ENCODE measurements around the gene RBMS2.
"Not testable (repeated sequence)": the region's sequence is repeated elsewhere in the genome, so short reads cannot be mapped to it uniquely, and the experiment has no call there.

The RBMS2 gene

GRCh38 chr12:56518570-56518969 lies 3.0 kb upstream of the RBMS2 start:
- DNase-seq = no peak

- no peak for DNase-seq
Observed at GRCh38 chr12:56520048-56520447, 1.6 kb upstream of the RBMS2 start.

- no peak for DNase-seq
Observed at GRCh38 chr12:56520506-56520905, 1.1 kb upstream of the RBMS2 start.

GRCh38 chr12:56521209-56521589 lies 421 bp upstream of the RBMS2 start:
- no peak for DNase-seq

- DNase-seq = no peak
Observed at GRCh38 chr12:56522411-56523193, 982 bp downstream of the RBMS2 start.

GRCh38 chr12:56528846-56529245 lies 7.2 kb downstream of the RBMS2 start:
- DNase-seq = no peak

GRCh38 chr12:56529656-56530055 lies 8.0 kb downstream of the RBMS2 start:
- DNase-seq = no peak

- no peak for DNase-seq
Observed at GRCh38 chr12:56530390-56531055, 8.9 kb downstream of the RBMS2 start.

GRCh38 chr12:56537546-56537945 lies 15.9 kb downstream of the RBMS2 start:
- DNase-seq = no peak

GRCh38 chr12:56541631-56542030 lies 20.0 kb downstream of the RBMS2 start:
- no peak for DNase-seq

GRCh38 chr12:56542164-56542563 lies 20.5 kb downstream of the RBMS2 start:
- DNase-seq = no peak

GRCh38 chr12:56545023-56545604 lies 23.5 kb downstream of the RBMS2 start:
- DNase-seq = no peak

GRCh38 chr12:56546680-56547079 lies 25.1 kb downstream of the RBMS2 start:
- DNase-seq = no peak

- no peak for DNase-seq
Observed at GRCh38 chr12:56551070-56551469, 29.4 kb downstream of the RBMS2 start.

GRCh38 chr12:56565510-56566101 lies 44.0 kb downstream of the RBMS2 start:
- DNase-seq = peak; percentile 96

- no peak for DNase-seq
Observed at GRCh38 chr12:56568146-56568545, 46.5 kb downstream of the RBMS2 start.

GRCh38 chr12:56571121-56571520 lies 49.5 kb downstream of the RBMS2 start:
- peak; percentile 85 for DNase-seq

- no peak for DNase-seq
Observed at GRCh38 chr12:56572288-56572687, 50.7 kb downstream of the RBMS2 start.

GRCh38 chr12:56574210-56574609 lies 52.6 kb downstream of the RBMS2 start:
- no peak for DNase-seq

GRCh38 chr12:56577248-56577647 lies 55.6 kb downstream of the RBMS2 start:
- DNase-seq = not testable (repeated sequence)

GRCh38 chr12:56578983-56579546 lies 57.4 kb downstream of the RBMS2 start:
- DNase-seq = no peak

GRCh38 chr12:56581418-56582145 lies 60.0 kb downstream of the RBMS2 start:
- no peak for DNase-seq

GRCh38 chr12:56585098-56585497 lies 63.5 kb downstream of the RBMS2 start:
- no peak for DNase-seq
